Glutamatergic neuron (in vitro differentiated cells): ENCODE measurements around the gene EFCAB6. TPM values are rescaled to one million over a fixed set of nuclear protein-coding genes. Genes with fewer than 3 reads are reported as not detected.

Experiments
- DNase-seq: peaks from one replicate; pipeline ENCODE4 v3.0.0; 2022
- H3K27ac Mint-ChIP-seq: one replicate; pipeline ENCODE4 v1.8.0; 2020; ENCODE audit warnings: mild to moderate bottlenecking, mixed read lengths, inconsistent platforms; ENCODE audit not compliant: unreplicated experiment
- H3K27me3 Mint-ChIP-seq: one replicate; pipeline ENCODE4 v1.8.0; 2020; ENCODE audit warnings: mild to moderate bottlenecking, moderate library complexity, mixed read lengths, inconsistent platforms; ENCODE audit not compliant: unreplicated experiment
- H3K36me3 Mint-ChIP-seq: one replicate; pipeline ENCODE4 v1.8.0; 2020; ENCODE audit warnings: mild to moderate bottlenecking, mixed read lengths, inconsistent platforms; ENCODE audit not compliant: unreplicated experiment
- H3K4me1 Mint-ChIP-seq: one replicate; pipeline ENCODE4 v1.8.0; 2020; ENCODE audit warnings: mild to moderate bottlenecking, low read depth, mixed read lengths, inconsistent platforms; ENCODE audit not compliant: unreplicated experiment
- H3K4me3 Mint-ChIP-seq: one replicate; pipeline ENCODE4 v1.8.0; 2020; ENCODE audit warnings: mild to moderate bottlenecking, mixed read lengths, inconsistent platforms; ENCODE audit not compliant: unreplicated experiment
- H3K9me3 Mint-ChIP-seq: one replicate; pipeline ENCODE4 v1.8.0; 2020; ENCODE audit warnings: mild to moderate bottlenecking, moderate library complexity, mixed read lengths, inconsistent platforms; ENCODE audit not compliant: unreplicated experiment
- CTCF ChIP-seq: fragments of 200-600 bp; sonication (generic); IDR thresholded peaks from one replicate; pipeline ENCODE4 v1.5.0; 2021; ENCODE audit not compliant: partially characterized antibody, unreplicated experiment
- total RNA-seq: library from RNA; stranded (reverse); fragmentation: NEBNext Ultra II Directional; extraction: Animal tissue kit (Norgen Biotek cat#: 25700); gene quantifications from one replicate; pipeline ENCODE4 v1.2.1, GENCODE V29; 2021; ENCODE audit not compliant: unreplicated experiment

Gene EFCAB6
- total RNA-seq, 1 donor from 2014 or later: 0.96 TPM

GRCh38 chr22:43569111-43569510 is 243.0 kb downstream of the EFCAB6 start:
- H3K9me3 Mint-ChIP-seq: peaks cover 7% of the 10 kb centered on the region

GRCh38 chr22:43567691-43568324 is 244.3 kb downstream of the EFCAB6 start:
- DNase-seq: no peak
- Mint-ChIP-seq H3K27ac (no peak overlapping the region), H3K9me3 (peaks cover 7% of the 10 kb centered on the region), H3K4me1 (no peaks in the 10 kb centered on the region), H3K36me3 (no peaks in the 10 kb centered on the region), H3K4me3 (no peak overlapping the region), H3K27me3 (peaks cover 3% of the 10 kb centered on the region)
- no peak for TF ChIP-seq CTCF

More at GRCh38 chr22:43569111-43569510, 243.0 kb downstream of the EFCAB6 start:
- DNase-seq: no peak
- H3K4me1 Mint-ChIP-seq: no peaks in the 10 kb centered on the region
- H3K27me3 Mint-ChIP-seq: peaks cover 3% of the 10 kb centered on the region
- TF ChIP-seq CTCF: no peak
- no peak overlapping the region for H3K4me3 Mint-ChIP-seq
- no peak overlapping the region for H3K27ac Mint-ChIP-seq
- H3K36me3 Mint-ChIP-seq: no peaks in the 10 kb centered on the region

- peaks cover 1% of the 10 kb centered on the region for H3K4me1 Mint-ChIP-seq
- TF ChIP-seq CTCF: no peak
- no peak overlapping the region for H3K27ac Mint-ChIP-seq
- no peaks in the 10 kb centered on the region for H3K36me3 Mint-ChIP-seq
- DNase-seq: no peak
- H3K4me3 Mint-ChIP-seq: no peak overlapping the region
- peaks cover 2% of the 10 kb centered on the region for H3K27me3 Mint-ChIP-seq
- peaks cover 7% of the 10 kb centered on the region for H3K9me3 Mint-ChIP-seq
These were observed 245.4 kb downstream of the EFCAB6 start for GRCh38 chr22:43566561-43567332.

GRCh38 chr22:43566021-43566420 is 246.1 kb downstream of the EFCAB6 start:
- Mint-ChIP-seq H3K36me3 (no peaks in the 10 kb centered on the region), H3K4me1 (peaks cover 4% of the 10 kb centered on the region), H3K9me3 (peaks cover 8% of the 10 kb centered on the region), H3K27me3 (peaks cover 1% of the 10 kb centered on the region), H3K4me3 (no peak overlapping the region), H3K27ac (no peak overlapping the region)
- no peak for TF ChIP-seq CTCF
- no peak for DNase-seq

- H3K4me1 Mint-ChIP-seq: peaks cover 5% of the 10 kb centered on the region
These were observed 247.2 kb downstream of the EFCAB6 start for GRCh38 chr22:43564859-43565258.

More at GRCh38 chr22:43564859-43565258, 247.2 kb downstream of the EFCAB6 start:
- no peak overlapping the region for H3K4me3 Mint-ChIP-seq
- H3K9me3 Mint-ChIP-seq: peaks cover 8% of the 10 kb centered on the region
- peaks cover 1% of the 10 kb centered on the region for H3K27me3 Mint-ChIP-seq
- DNase-seq: no peak
- H3K36me3 Mint-ChIP-seq: no peaks in the 10 kb centered on the region
- TF ChIP-seq CTCF: no peak
- no peak overlapping the region for H3K27ac Mint-ChIP-seq
